Epithelial cell of esophagus (primary cell): ENCODE data around the gene FAM3C.

Experiments
- DNase-seq: peaks from one replicate; pipeline ENCODE4 v3.0.0; 2010; ENCODE audit warnings: low read depth
- H3K4me3 ChIP-seq: 2 replicates; pipeline ENCODE4 v1.5.1; 2011; ENCODE audit warnings: mild to moderate bottlenecking, low read length, control low read depth
- CTCF ChIP-seq: IDR thresholded peaks from 2 replicates; pipeline ENCODE4 v1.5.1; 2011; ENCODE audit warnings: low read depth, mild to moderate bottlenecking, low read length, control low read depth, inconsistent platforms; ENCODE audit not compliant: insufficient read depth; ENCODE audit errors: missing control alignments

Gene FAM3C

GRCh38 chr7:121301446-121302213, 94.5 kb downstream of the FAM3C start:
- DNase-seq = peak; percentile 44
- TF ChIP-seq CTCF = no peak
- no peak overlapping the region for H3K4me3 ChIP-seq

GRCh38 chr7:121300685-121301420, 95.3 kb downstream of the FAM3C start:
- peak; percentile 17 for DNase-seq
- no peak for TF ChIP-seq CTCF
- no peak overlapping the region for H3K4me3 ChIP-seq
